SU-DHL-6 (cell line): ENCODE data around the gene OR6C2.
"Not testable (repeated sequence)": the region's sequence is repeated elsewhere in the genome, so short reads cannot be mapped to it uniquely, and the experiment has no call there.

ENCODE experiments used
- H2AFZ ChIP-seq: fragments of 200-600 bp; sonication (generic); 2 replicates; pipeline ENCODE4 v1.6.1; 2014; ENCODE audit warnings: low read depth, mild to moderate bottlenecking, moderate library complexity, mixed read lengths, antibody characterized with exemption, low read length; ENCODE audit not compliant: severe bottlenecking
- H3F3A ChIP-seq: fragments of 200-600 bp; shearing (Covaris generic); 2 replicates; pipeline ENCODE4 v1.6.0; 2016; ENCODE audit warnings: antibody characterized with exemption, mild to moderate bottlenecking; ENCODE audit not compliant: insufficient read depth
- H3K27ac ChIP-seq: fragments of 200-600 bp; sonication (generic); 2 replicates; pipeline ENCODE4 v1.5.1; 2016; ENCODE audit warnings: low read depth, mild to moderate bottlenecking, low read length, moderate library complexity, mixed read lengths
- H3K27me3 ChIP-seq: fragments of 200-600 bp; sonication (generic), shearing (Covaris generic); 2 replicates; pipeline ENCODE4 v1.6.0; 2014; ENCODE audit warnings: mild to moderate bottlenecking, low read length
- H3K36me3 ChIP-seq: fragments of 200-600 bp; sonication (generic); 2 replicates; pipeline ENCODE4 v1.6.1; 2014; ENCODE audit warnings: mild to moderate bottlenecking, low read length, mixed read lengths
- H3K4me2 ChIP-seq: fragments of 300-600, 200-600 bp; shearing (Covaris generic), sonication (generic); 2 replicates; pipeline ENCODE4 v1.6.0; 2014; ENCODE audit warnings: low read length, low read depth, mild to moderate bottlenecking; ENCODE audit not compliant: poor library complexity, severe bottlenecking
- H3K4me3 ChIP-seq: fragments of 200-600 bp; sonication (generic); 2 replicates; pipeline ENCODE4 v1.5.1; 2014; ENCODE audit warnings: antibody characterized with exemption, low read length, mild to moderate bottlenecking, mixed read lengths; ENCODE audit not compliant: insufficient read depth, poor library complexity, severe bottlenecking
- H3K79me2 ChIP-seq: fragments of 200-600 bp; sonication (generic); 2 replicates; pipeline ENCODE4 v1.6.1; 2014; ENCODE audit warnings: mild to moderate bottlenecking, low read length, moderate library complexity; ENCODE audit not compliant: insufficient read depth
- H3K9ac ChIP-seq: fragments of 200-600 bp; sonication (generic); 2 replicates; pipeline ENCODE4 v1.7.0; 2014; ENCODE audit warnings: mild to moderate bottlenecking, low read length
- H3K9me2 ChIP-seq: fragments of 200-600 bp; sonication (generic); replicated peaks from 2 replicates; pipeline ENCODE4 v1.6.1; 2014; ENCODE audit warnings: low read length; ENCODE audit not compliant: insufficient read depth
- H3K9me3 ChIP-seq: fragments of 200-600 bp; sonication (generic); 2 replicates; pipeline ENCODE4 v1.6.1; 2014; ENCODE audit warnings: low read length, mixed read lengths; ENCODE audit not compliant: insufficient read depth
- H4K20me1 ChIP-seq: fragments of 200-600 bp; sonication (generic); 2 replicates; pipeline ENCODE4 v1.6.1; 2014; ENCODE audit warnings: low read depth, mild to moderate bottlenecking, antibody characterized with exemption, low read length, moderate library complexity, mixed read lengths
- CTCF ChIP-seq: fragments of 200-600 bp; sonication (generic); IDR thresholded peaks from one replicate; pipeline ENCODE4 v1.5.1; 2017; ENCODE audit warnings: antibody characterized with exemption, mild to moderate bottlenecking, low read length, moderate library complexity; ENCODE audit not compliant: insufficient read depth, poor library complexity, severe bottlenecking
- EZH2phosphoT487 ChIP-seq: fragments of 200-600 bp; sonication (generic), shearing (Covaris generic); conservative IDR thresholded peaks from 2 replicates; pipeline ENCODE4 v1.6.1; 2018; ENCODE audit warnings: mild to moderate bottlenecking, antibody characterized with exemption, low read length, moderate library complexity, mixed read lengths

Gene OR6C2

DNA sequence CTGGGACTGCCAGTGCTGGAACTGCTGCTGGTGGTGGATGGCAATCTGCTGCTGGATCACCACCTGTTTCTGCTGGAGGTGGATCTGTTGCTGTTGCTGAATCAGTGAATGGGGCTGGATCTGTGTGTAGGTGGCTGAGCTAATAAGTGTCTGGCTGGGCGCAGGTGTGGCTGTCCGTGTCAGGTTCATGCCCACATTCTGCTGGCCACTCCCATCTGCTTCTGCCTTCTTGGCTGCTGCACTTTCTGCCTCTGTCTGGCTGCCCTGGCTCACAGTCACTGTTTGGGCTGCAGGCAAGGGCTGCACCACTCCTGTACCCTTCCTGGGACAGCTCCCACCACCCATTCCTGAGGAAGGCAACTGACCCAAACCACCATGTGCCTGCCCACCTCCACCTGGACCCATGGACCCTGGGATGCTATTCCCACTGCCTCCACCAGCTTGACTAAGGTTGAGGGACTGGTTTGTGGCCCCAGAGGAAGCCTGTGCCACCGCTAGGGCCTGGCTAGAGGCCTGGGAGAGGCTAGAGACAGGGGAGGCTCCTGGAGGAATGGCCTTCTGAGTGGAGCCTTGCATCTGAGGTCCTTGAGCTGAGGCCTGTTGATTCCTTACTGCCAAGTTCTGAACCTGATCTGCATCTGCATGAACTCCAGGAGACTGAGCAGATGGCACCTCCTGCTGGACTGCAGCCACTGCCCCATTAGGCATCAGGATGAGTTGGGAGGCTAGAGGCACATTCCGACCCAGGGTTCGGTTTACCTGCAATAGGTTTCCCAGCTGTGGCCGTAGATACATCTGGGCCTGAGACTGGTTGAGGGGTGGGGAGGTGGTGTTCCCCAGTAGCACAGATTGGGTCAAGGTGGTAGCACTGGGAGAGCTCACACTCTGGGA lies 30.1 kb upstream of the OR6C2 start:
- H3K9ac ChIP-seq, H2AFZ ChIP-seq, H3K4me3 ChIP-seq, H3F3A ChIP-seq, H3K79me2 ChIP-seq, H3K27ac ChIP-seq, H4K20me1 ChIP-seq, H3K9me3 ChIP-seq, H3K9me2 ChIP-seq, H3K27me3 ChIP-seq, H3K4me2 ChIP-seq, H3K36me3 ChIP-seq: not testable (repeated sequence)

GRCh38 chr12:55414396-55414823 lies 29.5 kb upstream of the OR6C2 start:
- H2AFZ ChIP-seq, H3K9me2 ChIP-seq, H3F3A ChIP-seq, H3K4me3 ChIP-seq, H4K20me1 ChIP-seq, H3K9me3 ChIP-seq, H3K9ac ChIP-seq, H3K4me2 ChIP-seq, H3K27me3 ChIP-seq, H3K79me2 ChIP-seq, H3K27ac ChIP-seq, H3K36me3 ChIP-seq: not testable (repeated sequence)

DNA sequence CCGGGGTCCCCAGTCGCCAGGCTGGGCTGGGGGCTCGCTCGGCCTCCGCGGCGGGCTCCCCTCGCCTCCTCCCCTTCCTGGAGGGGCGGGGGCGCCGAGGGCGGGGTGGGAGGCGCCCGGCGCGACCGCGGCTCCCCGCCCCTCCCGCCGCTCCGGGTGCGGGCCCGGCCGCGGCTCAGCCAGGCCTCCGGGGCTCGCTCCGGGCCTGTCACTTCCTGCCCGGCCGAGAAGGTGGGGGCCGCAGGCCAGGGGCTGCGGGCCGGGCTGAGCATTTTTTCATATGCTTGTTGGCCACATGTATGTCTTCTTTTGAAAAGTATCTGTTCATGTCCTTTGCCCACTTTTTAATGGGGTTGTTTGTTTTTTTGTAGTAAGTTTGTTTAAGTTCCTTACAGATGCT lies 29.0 kb upstream of the OR6C2 start:
- H3K27me3 ChIP-seq, H2AFZ ChIP-seq, H3K9me3 ChIP-seq, H3K4me3 ChIP-seq, H4K20me1 ChIP-seq, H3K36me3 ChIP-seq, H3K9me2 ChIP-seq, H3K79me2 ChIP-seq, H3F3A ChIP-seq, H3K4me2 ChIP-seq, H3K27ac ChIP-seq, H3K9ac ChIP-seq: not testable (repeated sequence)

GRCh38 chr12:55416961-55417360 lies 26.9 kb upstream of the OR6C2 start:
- no peak for TF ChIP-seq EZH2phosphoT487
- TF ChIP-seq CTCF = no peak
- Histone ChIP-seq H3F3A (no peaks in the 10 kb centered on the region), H3K4me3 (no peak overlapping the region), H3K9me3 (no peaks in the 10 kb centered on the region), H3K36me3 (no peaks in the 10 kb centered on the region), H3K79me2 (no peaks in the 10 kb centered on the region), H4K20me1 (no peaks in the 10 kb centered on the region), H3K9me2 (no peaks in the 10 kb centered on the region), H3K9ac (no peak overlapping the region), H3K27me3 (no peaks in the 10 kb centered on the region), H3K4me2 (no peak overlapping the region), H3K27ac (no peak overlapping the region), H2AFZ (no peak overlapping the region)
